ENCODE data around the gene GALNT14. TPM values are rescaled to one million over a fixed set of nuclear protein-coding genes. Genes with fewer than 3 reads are reported as not detected.

GALNT14 gene
- total and polyA plus RNA-seq, 2 of the 8 experiments (the other 6 are each of a cell fraction or from before 2014, with no cell fraction given): 13.0 to 13.7 TPM

- TF ChIP-seq, protein P1, sequence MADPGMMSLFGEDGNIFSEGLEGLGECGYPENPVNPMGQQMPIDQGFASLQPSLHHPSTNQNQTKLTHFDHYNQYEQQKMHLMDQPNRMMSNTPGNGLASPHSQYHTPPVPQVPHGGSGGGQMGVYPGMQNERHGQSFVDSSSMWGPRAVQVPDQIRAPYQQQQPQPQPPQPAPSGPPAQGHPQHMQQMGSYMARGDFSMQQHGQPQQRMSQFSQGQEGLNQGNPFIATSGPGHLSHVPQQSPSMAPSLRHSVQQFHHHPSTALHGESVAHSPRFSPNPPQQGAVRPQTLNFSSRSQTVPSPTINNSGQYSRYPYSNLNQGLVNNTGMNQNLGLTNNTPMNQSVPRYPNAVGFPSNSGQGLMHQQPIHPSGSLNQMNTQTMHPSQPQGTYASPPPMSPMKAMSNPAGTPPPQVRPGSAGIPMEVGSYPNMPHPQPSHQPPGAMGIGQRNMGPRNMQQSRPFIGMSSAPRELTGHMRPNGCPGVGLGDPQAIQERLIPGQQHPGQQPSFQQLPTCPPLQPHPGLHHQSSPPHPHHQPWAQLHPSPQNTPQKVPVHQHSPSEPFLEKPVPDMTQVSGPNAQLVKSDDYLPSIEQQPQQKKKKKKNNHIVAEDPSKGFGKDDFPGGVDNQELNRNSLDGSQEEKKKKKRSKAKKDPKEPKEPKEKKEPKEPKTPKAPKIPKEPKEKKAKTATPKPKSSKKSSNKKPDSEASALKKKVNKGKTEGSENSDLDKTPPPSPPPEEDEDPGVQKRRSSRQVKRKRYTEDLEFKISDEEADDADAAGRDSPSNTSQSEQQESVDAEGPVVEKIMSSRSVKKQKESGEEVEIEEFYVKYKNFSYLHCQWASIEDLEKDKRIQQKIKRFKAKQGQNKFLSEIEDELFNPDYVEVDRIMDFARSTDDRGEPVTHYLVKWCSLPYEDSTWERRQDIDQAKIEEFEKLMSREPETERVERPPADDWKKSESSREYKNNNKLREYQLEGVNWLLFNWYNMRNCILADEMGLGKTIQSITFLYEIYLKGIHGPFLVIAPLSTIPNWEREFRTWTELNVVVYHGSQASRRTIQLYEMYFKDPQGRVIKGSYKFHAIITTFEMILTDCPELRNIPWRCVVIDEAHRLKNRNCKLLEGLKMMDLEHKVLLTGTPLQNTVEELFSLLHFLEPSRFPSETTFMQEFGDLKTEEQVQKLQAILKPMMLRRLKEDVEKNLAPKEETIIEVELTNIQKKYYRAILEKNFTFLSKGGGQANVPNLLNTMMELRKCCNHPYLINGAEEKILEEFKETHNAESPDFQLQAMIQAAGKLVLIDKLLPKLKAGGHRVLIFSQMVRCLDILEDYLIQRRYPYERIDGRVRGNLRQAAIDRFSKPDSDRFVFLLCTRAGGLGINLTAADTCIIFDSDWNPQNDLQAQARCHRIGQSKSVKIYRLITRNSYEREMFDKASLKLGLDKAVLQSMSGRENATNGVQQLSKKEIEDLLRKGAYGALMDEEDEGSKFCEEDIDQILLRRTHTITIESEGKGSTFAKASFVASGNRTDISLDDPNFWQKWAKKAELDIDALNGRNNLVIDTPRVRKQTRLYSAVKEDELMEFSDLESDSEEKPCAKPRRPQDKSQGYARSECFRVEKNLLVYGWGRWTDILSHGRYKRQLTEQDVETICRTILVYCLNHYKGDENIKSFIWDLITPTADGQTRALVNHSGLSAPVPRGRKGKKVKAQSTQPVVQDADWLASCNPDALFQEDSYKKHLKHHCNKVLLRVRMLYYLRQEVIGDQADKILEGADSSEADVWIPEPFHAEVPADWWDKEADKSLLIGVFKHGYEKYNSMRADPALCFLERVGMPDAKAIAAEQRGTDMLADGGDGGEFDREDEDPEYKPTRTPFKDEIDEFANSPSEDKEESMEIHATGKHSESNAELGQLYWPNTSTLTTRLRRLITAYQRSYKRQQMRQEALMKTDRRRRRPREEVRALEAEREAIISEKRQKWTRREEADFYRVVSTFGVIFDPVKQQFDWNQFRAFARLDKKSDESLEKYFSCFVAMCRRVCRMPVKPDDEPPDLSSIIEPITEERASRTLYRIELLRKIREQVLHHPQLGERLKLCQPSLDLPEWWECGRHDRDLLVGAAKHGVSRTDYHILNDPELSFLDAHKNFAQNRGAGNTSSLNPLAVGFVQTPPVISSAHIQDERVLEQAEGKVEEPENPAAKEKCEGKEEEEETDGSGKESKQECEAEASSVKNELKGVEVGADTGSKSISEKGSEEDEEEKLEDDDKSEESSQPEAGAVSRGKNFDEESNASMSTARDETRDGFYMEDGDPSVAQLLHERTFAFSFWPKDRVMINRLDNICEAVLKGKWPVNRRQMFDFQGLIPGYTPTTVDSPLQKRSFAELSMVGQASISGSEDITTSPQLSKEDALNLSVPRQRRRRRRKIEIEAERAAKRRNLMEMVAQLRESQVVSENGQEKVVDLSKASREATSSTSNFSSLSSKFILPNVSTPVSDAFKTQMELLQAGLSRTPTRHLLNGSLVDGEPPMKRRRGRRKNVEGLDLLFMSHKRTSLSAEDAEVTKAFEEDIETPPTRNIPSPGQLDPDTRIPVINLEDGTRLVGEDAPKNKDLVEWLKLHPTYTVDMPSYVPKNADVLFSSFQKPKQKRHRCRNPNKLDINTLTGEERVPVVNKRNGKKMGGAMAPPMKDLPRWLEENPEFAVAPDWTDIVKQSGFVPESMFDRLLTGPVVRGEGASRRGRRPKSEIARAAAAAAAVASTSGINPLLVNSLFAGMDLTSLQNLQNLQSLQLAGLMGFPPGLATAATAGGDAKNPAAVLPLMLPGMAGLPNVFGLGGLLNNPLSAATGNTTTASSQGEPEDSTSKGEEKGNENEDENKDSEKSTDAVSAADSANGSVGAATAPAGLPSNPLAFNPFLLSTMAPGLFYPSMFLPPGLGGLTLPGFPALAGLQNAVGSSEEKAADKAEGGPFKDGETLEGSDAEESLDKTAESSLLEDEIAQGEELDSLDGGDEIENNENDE (IDR thresholded peaks at IDR 0.05; ENCODE audit: insufficient replicate concordance, low read length): no peak
- TF ChIP-seq CHD1 (IDR thresholded peaks at IDR 0.05; ENCODE audit: low read depth, low read length) (no peak), SP1 (IDR thresholded peaks at IDR 0.05; ENCODE audit: low read depth, low read length) (no peak), SAP30 (IDR thresholded peaks at IDR 0.05; ENCODE audit: insufficient read depth, insufficient replicate concordance, low read length) (no peak), GABPA (IDR thresholded peaks at IDR 0.05; ENCODE audit: borderline replicate concordance, insufficient read depth, low read length) (no peak), RAD21 (IDR thresholded peaks at IDR 0.05 in 1 of 2, conservative IDR thresholded peaks at IDR 0.05 in 1 of 2; ENCODE audit: low read depth in 2 of 2, low read length in 2 of 2) (no peak), RNF2 (IDR thresholded peaks at IDR 0.05; ENCODE audit: borderline replicate concordance, low read depth, low read length, missing control alignments, poor library complexity, severe bottlenecking) (no peak), MAFK (IDR thresholded peaks at IDR 0.05; ENCODE audit: low read depth, low read length) (no peak)
Observed at GRCh38 chr2:30990671-30991070, 147.6 kb downstream of the GALNT14 start (continued).

Data from H1 (cell line).